Lower lobe of right lung (tissue), 2 donors: ENCODE measurements around the gene GDAP2. TPM values are rescaled to one million over a fixed set of nuclear protein-coding genes. Genes with fewer than 3 reads are reported as not detected.

Experiments used
- ATAC-seq, 2 donors: fragments of 200-7000 bp; cut with Tn5 transposase; one replicate each; pipeline ENCODE4 v1.9.1; 2020 to 2022; ENCODE audit warnings: mild to moderate bottlenecking in 2 of 2, moderate library complexity in 2 of 2
- DNase-seq: peaks from one replicate; pipeline ENCODE4 v3.0.0-alpha.2; 2020
- H3K27ac ChIP-seq: fragments of 200-600 bp; one replicate; pipeline ENCODE4 v1.8.0; 2022
- H3K27me3 ChIP-seq: fragments of 200-600 bp; one replicate; pipeline ENCODE4 v1.8.0; 2022; ENCODE audit warnings: low read depth
- H3K36me3 ChIP-seq: fragments of 200-600 bp; one replicate; pipeline ENCODE4 v1.8.0; 2022; ENCODE audit warnings: mild to moderate bottlenecking
- H3K4me1 ChIP-seq: fragments of 200-600 bp; one replicate; pipeline ENCODE4 v1.8.0; 2022
- H3K4me3 ChIP-seq: fragments of 200-600 bp; one replicate; pipeline ENCODE4 v1.8.0; 2022; ENCODE audit warnings: mild to moderate bottlenecking
- H3K9me3 ChIP-seq: fragments of 200-600 bp; one replicate; pipeline ENCODE4 v1.8.0; 2022
- intact Hi-C: fragments of 100-400 bp; cut with DNase I; formaldehyde crosslinking; loops from one replicate; pipeline ENCODE4 v1.11.0; 2022
- total RNA-seq: library from RNA; stranded (reverse); fragmentation: NEBNext Ultra II Directional; extraction: Animal tissue kit (Norgen Biotek cat#: 25700); gene quantifications from one replicate; pipeline ENCODE4 v1.2.1, GENCODE V29; 2021
- TF ChIP-seq, protein P1 (sequence below): fragments of 200-600 bp; IDR thresholded peaks from one replicate; pipeline ENCODE4 v1.8.0; 2022; ENCODE audit warnings: antibody characterized with exemption, mild to moderate bottlenecking
- donor health status: DM: no; HTN: yes; CAD: no; lungs with severe emphysema.

The GDAP2 gene
- total RNA-seq, 1 donor from 2014 or later: 34.1 TPM

DNA sequence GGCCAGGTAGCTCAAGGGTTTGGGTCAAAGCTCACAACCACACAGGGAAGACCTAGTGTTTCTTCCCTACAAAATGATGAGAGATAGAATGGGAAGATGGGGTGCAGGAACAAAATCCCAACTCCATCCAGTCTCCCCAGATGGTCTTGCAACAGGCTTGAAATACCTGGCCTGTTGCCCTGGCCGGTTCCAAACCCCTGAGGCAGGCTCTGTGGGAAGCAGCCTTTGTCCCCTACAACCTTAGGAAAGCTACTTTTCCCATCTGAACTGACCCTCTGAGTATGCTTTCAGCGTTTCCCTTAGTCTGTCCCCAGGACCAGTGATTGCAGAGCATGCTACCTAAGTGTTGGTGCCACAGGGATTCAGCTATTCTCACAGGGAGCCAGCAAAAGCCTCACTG lies 104.0 kb downstream of the GDAP2 start:
- H3K27me3 ChIP-seq: no peaks in the 10 kb centered on the region
- no peaks in the 10 kb centered on the region for H3K36me3 ChIP-seq
- no peak for ATAC-seq
- peaks cover 31% of the 10 kb centered on the region for H3K4me1 ChIP-seq
- no peaks in the 10 kb centered on the region for H3K9me3 ChIP-seq
- H3K27ac ChIP-seq: peak overlapping the region; percentile 65
- H3K4me3 ChIP-seq: no peak overlapping the region
- intact Hi-C loops: no loop called here
- DNase-seq: no peak
- TF ChIP-seq, protein P1, sequence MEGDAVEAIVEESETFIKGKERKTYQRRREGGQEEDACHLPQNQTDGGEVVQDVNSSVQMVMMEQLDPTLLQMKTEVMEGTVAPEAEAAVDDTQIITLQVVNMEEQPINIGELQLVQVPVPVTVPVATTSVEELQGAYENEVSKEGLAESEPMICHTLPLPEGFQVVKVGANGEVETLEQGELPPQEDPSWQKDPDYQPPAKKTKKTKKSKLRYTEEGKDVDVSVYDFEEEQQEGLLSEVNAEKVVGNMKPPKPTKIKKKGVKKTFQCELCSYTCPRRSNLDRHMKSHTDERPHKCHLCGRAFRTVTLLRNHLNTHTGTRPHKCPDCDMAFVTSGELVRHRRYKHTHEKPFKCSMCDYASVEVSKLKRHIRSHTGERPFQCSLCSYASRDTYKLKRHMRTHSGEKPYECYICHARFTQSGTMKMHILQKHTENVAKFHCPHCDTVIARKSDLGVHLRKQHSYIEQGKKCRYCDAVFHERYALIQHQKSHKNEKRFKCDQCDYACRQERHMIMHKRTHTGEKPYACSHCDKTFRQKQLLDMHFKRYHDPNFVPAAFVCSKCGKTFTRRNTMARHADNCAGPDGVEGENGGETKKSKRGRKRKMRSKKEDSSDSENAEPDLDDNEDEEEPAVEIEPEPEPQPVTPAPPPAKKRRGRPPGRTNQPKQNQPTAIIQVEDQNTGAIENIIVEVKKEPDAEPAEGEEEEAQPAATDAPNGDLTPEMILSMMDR: no peak

DNA sequence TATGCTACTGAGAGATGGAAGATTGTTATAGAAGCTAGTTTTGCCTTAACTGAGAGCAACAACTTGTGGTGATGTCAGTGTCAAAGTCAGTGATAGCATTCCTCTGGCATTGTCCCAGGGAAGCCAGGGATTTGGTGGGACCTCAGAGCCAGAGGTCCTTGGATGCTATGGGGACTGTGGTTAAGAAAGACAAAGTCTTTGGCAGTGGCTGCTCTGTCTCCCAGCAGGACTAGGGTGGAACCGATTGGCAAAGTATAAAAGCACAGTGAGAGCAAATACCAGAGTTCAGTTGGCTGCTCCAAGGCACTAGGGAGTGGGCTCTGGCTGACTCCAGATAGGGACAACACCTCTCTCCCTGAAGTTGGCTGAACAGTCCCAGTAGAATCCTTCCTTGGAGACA lies 104.8 kb downstream of the GDAP2 start:
- Histone ChIP-seq H3K4me1 (peaks cover 31% of the 10 kb centered on the region), H3K9me3 (no peaks in the 10 kb centered on the region), H3K36me3 (no peaks in the 10 kb centered on the region), H3K27ac (no peak overlapping the region), H3K27me3 (no peaks in the 10 kb centered on the region), H3K4me3 (no peak overlapping the region)
- ATAC-seq (no peak), DNase-seq (no peak)
- intact Hi-C loops: no loop called here
- TF ChIP-seq, protein P1: no peak

DNA sequence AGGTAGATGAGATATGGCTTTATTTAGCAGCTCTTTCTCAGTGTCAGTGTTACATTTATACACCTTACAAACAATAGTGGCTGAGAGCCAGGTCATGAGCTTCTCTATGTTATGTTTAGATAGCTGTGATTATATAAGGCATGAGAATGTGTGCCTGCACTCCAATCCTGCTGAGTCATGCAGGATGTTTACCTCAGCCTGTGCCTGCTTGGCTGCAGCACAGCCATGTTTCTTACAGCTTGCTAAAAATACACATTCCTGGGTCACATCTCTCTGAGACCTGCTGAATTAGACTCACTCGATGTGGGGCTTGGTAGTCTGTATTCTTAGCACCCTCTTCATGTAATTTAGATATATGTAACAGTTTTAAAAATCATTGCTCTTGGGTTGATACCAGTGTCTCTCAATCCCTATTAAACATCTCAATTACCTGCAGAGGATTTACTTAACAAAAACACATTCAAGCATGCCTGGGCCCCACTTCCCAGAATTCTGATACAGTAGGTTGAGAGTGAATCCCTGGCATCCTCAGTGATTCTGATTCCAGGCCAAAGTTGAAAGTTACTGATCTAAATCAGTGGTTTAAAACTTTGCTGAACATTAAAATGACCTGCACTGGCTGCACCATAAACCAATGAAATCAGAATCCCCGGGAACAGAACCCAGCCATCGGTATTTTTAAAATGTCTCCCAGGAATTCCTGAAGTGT lies 107.5 kb downstream of the GDAP2 start:
- peak overlapping the region; percentile 32 for H3K27ac ChIP-seq
- TF ChIP-seq, protein P1: no peak
- H3K4me3 ChIP-seq: no peak overlapping the region
- ATAC-seq (peak; percentile 30 to 44), DNase-seq (no peak)
- intact Hi-C loops: no loop called here
- H3K4me1 ChIP-seq: peaks cover 26% of the 10 kb centered on the region
- no peaks in the 10 kb centered on the region for H3K36me3 ChIP-seq
- no peaks in the 10 kb centered on the region for H3K9me3 ChIP-seq
- no peaks in the 10 kb centered on the region for H3K27me3 ChIP-seq

DNA sequence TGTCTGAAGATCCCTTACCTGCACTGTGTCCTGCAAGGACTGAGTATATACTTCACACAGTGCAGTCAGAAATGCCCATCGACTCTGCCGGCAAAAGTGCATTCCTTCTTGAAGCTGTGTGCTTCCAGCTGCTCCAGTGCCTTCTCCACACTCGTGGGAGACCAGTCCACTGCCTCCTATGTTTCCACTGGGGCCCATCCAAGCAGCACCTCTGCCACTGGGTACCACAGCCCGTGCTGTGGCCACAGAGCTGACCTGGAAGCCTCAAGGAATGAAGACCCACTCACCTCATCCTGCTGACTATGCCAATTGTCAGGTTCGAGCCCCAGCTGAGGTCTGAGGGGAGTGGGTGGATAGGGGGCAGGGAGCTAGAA lies 108.1 kb downstream of the GDAP2 start:
- ATAC-seq (no peak), DNase-seq (no peak)
- Histone ChIP-seq H3K27me3 (no peaks in the 10 kb centered on the region), H3K4me3 (no peak overlapping the region), H3K27ac (peak overlapping the region; percentile 32), H3K4me1 (peaks cover 25% of the 10 kb centered on the region), H3K36me3 (no peaks in the 10 kb centered on the region), H3K9me3 (no peaks in the 10 kb centered on the region)
- TF ChIP-seq, protein P1: no peak
- intact Hi-C loops: no loop called here

DNA sequence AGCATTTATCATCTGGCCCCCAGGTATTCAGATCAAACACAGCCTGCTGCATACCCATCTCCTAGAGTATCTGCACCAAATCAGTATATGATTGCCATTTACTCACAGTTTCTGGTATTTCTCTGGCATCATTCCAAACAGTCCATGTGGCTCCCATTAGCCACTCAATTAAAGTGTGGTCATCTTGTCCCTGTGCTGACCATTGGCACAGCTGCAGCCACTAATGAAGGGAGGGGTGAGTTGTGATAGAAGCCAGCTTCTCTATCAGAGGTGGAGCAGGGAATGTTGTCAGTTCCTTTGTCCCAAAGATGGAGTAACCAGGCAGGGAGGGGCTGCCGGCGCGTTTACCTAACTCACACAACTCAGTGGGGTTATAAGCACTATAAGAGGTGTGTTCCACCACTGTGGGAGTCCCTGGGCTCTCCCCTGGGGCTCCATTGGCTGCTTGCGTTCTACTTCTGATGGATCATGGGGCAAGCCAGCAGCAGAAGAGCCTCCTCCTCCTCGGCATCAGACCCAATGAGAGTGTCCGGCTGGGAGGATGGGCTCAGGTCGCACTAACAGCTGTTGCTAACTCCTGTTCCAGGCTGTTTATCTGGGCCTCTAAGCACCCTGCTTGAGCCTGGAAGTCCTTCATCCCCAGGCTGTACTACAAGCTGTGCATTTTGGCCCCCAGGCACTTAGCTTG lies 108.6 kb downstream of the GDAP2 start:
- H3K27ac ChIP-seq: peak overlapping the region; percentile 32
- intact Hi-C loops: no loop called here
- no peaks in the 10 kb centered on the region for H3K9me3 ChIP-seq
- TF ChIP-seq, protein P1: no peak
- H3K36me3 ChIP-seq: no peaks in the 10 kb centered on the region
- no peaks in the 10 kb centered on the region for H3K27me3 ChIP-seq
- H3K4me3 ChIP-seq: no peak overlapping the region
- ATAC-seq: peak in 1 of 2 donors; percentile 10
- H3K4me1 ChIP-seq: peaks cover 21% of the 10 kb centered on the region
- no peak for DNase-seq
